ENCODE data around the gene ALDH1L1. TPM values are rescaled to one million over a fixed set of nuclear protein-coding genes. Genes with fewer than 3 reads are reported as not detected.
"Not testable (repeated sequence)": the region's sequence is repeated elsewhere in the genome, so short reads cannot be mapped to it uniquely, and the experiment has no call there.

The ALDH1L1 gene
- total RNA-seq, 1 donor from 2014 or later: 36.1 TPM

DNA sequence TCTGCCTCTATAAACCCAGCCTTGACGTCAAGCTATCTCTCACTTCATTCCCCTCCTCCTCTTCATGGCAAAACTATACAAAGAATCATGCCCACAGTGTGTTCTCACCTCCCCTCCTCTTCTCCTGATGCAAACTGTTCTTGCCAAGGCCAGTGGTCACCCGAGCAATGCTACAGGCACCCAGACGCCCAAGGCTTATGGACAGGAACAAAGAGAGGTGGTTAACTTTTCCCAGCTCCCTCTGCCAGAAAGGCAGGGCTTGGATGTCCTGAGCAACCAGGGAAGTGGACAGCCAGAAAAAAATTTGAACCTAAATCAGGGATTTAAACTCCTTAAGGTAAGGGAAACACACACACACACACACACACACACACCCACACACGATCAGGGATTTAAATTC, 101.5 kb downstream of the ALDH1L1 start:
- intact Hi-C loops (cut with DNase I): no loop called here

DNA sequence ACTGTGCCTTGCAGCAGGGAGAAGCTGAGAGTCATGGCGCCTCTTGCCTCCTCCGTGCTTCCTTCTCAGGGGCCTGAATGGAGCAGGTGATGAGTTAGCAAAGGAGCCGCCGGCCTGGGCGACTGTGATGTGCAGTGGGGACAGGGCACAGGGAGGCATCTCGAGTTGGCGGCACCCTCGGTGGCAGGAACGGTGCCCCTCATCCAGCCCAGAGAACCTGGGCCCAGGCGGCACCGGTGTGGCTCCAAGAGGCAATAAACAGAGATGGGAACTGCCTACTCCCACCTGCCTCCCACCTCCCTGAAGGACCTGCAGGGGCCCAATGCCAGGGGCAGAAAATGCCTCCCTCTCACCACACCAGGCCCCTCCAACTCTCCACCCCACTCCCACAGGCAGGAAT, 102.6 kb downstream of the ALDH1L1 start:
- Histone ChIP-seq H3K27ac (no peak overlapping the region), H3K27me3 (no peaks in the 10 kb centered on the region), H3K9me3 (peaks cover 0 to 6% of the 10 kb centered on the region in 2 donors), H3K4me3 (no peak overlapping the region), H3K36me3 (no peaks in the 10 kb centered on the region), H3K4me1 (peaks cover 0 to 4% of the 10 kb centered on the region in 2 donors)
- DNase-seq (ENCODE audit: low spot score in 2 of 2): no peak
- intact Hi-C loops (cut with DNase I): no loop called here
- TF ChIP-seq, protein P1, sequence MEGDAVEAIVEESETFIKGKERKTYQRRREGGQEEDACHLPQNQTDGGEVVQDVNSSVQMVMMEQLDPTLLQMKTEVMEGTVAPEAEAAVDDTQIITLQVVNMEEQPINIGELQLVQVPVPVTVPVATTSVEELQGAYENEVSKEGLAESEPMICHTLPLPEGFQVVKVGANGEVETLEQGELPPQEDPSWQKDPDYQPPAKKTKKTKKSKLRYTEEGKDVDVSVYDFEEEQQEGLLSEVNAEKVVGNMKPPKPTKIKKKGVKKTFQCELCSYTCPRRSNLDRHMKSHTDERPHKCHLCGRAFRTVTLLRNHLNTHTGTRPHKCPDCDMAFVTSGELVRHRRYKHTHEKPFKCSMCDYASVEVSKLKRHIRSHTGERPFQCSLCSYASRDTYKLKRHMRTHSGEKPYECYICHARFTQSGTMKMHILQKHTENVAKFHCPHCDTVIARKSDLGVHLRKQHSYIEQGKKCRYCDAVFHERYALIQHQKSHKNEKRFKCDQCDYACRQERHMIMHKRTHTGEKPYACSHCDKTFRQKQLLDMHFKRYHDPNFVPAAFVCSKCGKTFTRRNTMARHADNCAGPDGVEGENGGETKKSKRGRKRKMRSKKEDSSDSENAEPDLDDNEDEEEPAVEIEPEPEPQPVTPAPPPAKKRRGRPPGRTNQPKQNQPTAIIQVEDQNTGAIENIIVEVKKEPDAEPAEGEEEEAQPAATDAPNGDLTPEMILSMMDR (IDR thresholded peaks at IDR 0.05): no peak

More for the DNA sequence above, 101.5 kb downstream of the ALDH1L1 start:
- TF ChIP-seq, protein P1 (IDR thresholded peaks at IDR 0.05): no peak
- Histone ChIP-seq H3K4me3 (no peak overlapping the region), H3K27me3 (no peaks in the 10 kb centered on the region), H3K4me1 (peaks cover 0 to 4% of the 10 kb centered on the region in 2 donors), H3K27ac (no peak overlapping the region), H3K36me3 (no peaks in the 10 kb centered on the region), H3K9me3 (peaks cover 0 to 5% of the 10 kb centered on the region in 2 donors)
- DNase-seq (ENCODE audit: low spot score in 2 of 2): no peak

DNA sequence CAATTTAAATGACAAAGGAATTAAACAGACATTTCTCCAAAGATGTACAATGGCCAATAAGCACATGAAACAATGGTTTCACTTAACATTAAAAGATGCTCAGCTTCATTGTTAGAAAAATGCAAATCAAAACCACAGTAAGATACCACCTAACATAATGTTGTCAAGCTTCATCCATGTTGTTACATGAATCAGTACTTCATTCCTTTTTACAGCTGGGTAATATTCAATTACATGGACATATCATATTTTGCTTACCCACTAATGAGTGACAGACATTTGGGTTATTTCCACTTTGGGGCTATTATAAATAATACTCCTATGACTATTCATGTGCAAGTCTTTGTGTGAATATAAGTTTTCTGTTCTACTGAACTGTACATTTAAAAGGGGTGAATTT, 104.2 kb downstream of the ALDH1L1 start:
- intact Hi-C loops (cut with DNase I): no loop called here
- Histone ChIP-seq H3K4me3 (no peak overlapping the region), H3K36me3 (no peaks in the 10 kb centered on the region), H3K9me3 (peaks cover 0 to 6% of the 10 kb centered on the region in 2 donors), H3K4me1 (no peaks in the 10 kb centered on the region), H3K27ac (no peak overlapping the region), H3K27me3 (no peaks in the 10 kb centered on the region)
- TF ChIP-seq, protein P1 (IDR thresholded peaks at IDR 0.05): no peak
- no peak for DNase-seq (ENCODE audit: low spot score in 2 of 2)

DNA sequence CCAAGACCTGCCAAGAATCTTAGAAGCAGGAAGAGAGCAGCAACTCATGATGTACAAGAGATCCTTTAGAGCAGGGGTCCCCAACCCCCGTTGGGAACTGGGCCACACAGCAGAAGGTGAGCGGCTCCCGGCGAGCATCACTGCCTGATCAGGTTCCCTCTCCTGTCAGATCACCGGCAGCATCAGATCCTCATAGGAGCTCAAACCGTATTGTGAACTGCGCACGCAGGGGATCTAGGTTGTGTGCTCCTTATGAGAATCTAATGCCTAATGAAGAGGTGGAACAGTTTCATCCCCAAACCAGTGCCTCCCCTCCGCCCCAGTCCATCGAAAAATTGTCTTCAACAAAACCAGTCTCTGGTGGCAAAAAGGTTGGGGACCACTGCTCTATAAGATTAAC, 110.2 kb downstream of the ALDH1L1 start:
- H3K27ac ChIP-seq: no peak overlapping the region
- intact Hi-C loops (cut with DNase I): no loop called here
- TF ChIP-seq, protein P1 (IDR thresholded peaks at IDR 0.05): no peak
- H3K36me3 ChIP-seq: peaks cover 0 to 9% of the 10 kb centered on the region in 2 donors
- H3K27me3 ChIP-seq: no peaks in the 10 kb centered on the region
- peaks cover 0 to 6% of the 10 kb centered on the region in 2 donors for H3K9me3 ChIP-seq
- no peaks in the 10 kb centered on the region for H3K4me1 ChIP-seq
- DNase-seq (ENCODE audit: low spot score in 2 of 2): no peak
- H3K4me3 ChIP-seq: no peak overlapping the region

DNA sequence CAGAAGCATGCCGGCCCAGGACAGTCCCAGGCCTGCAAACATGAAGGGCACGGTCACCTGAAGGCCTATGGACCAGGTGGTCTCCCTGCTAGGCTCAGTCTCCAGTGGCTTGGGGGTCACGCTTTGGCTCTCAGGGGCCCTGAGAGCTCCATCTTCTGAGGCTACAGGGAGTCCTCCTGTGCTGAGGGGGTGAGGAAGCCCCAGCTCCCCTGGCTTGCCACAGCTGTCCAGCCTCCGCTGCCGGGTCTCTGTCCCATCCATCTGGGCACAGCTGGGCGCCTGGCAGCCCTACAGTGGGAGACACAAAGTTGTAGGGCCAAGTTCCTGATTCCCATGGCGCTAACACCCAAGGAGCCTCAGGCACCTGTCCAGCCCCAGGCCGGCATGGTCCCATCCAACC, 112.4 kb downstream of the ALDH1L1 start:
- Histone ChIP-seq H3K36me3 (peaks cover 0 to 9% of the 10 kb centered on the region in 2 donors), H3K27me3 (no peaks in the 10 kb centered on the region), H3K4me3 (no peak overlapping the region), H3K9me3 (no peaks in the 10 kb centered on the region), H3K27ac (no peak overlapping the region), H3K4me1 (no peaks in the 10 kb centered on the region)
- intact Hi-C loops (cut with DNase I): no loop called here
- TF ChIP-seq, protein P1 (IDR thresholded peaks at IDR 0.05): no peak
- peak in 1 of 2 donors; percentile 41 for DNase-seq (ENCODE audit: low spot score in 2 of 2)

DNA sequence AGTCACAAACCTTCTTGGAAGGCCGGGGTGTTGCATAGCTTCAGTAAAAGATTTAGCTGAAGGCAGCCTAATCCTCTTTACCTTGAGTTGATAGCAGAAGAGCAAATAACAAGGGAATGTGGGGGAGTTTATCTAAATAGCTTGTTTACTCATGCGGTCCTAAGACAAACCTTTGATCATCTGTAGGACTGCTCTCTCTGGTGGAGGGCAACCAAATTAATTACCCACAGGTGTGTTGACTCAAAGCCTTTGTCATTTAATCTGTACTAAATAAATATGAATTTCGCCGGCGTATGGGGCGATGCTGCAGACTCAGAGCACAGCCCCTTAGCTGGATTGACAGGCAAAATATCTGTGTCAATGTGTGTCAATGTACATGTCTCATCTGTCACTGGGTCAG, 113.7 kb downstream of the ALDH1L1 start:
- H3K4me3 ChIP-seq; intact Hi-C loops (cut with DNase I); H3K36me3 ChIP-seq; H3K27me3 ChIP-seq; H3K27ac ChIP-seq; H3K4me1 ChIP-seq; H3K9me3 ChIP-seq: not testable (repeated sequence)
- peak in 1 of 2 donors; percentile 43 for DNase-seq (ENCODE audit: low spot score in 2 of 2)

All from ascending aorta (tissue), 2 donors.